Head of caudate nucleus (tissue), 42 donors: ENCODE measurements around the gene RB1.

Source experiments
- DNase-seq, 42 donors: peaks; one replicate each; pipeline versions ENCODE4 v3.0.0 to v3.0.0-alpha.2; 2020 to 2021; ENCODE audit warnings: mixed read lengths in 7 of 42
- intact Hi-C: fragments of 100-400 bp; cut with DNase I; formaldehyde crosslinking; loops from one replicate; pipeline ENCODE4 v1.15.0; 2022

RB1 gene

DNA sequence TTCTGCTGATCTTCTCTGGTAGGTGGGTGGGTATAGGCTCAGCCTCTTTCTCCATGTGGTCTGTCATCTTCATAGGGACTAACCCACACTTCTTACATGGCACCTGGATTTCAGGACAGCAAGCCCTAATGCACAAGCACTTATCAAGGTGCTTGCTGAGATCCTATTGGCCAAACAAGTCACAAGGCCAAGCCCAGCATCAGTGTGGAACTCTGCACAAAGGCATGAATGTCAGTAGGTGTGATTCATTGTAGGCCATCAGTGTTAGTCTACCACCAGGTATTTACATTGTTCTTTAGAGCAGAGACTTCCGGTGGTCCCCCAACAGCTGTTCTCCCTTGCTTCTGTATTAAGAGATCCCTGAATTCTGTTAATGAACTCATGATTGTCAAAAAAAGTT, 8.3 kb upstream of the RB1 start:
- intact Hi-C loops, result no loop called here
- no peak for DNase-seq

DNA sequence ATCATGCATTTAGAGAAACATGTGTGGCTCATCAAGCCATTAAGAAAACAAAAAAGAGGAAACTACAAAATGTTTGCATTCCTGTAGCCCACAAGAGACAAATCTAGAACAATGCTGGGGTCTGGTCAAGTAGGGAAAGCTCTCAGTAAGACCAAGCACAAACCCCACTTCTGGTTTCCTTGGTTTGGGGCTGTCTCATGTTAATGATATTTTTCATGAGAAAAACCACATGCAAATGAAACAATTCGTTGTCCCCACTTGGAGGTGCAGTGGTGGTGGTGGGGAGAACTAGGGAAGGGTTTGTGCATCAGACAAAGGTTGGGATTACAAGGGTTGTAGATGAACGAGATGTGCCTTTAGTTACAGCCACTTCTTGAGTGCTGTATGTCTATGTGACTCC, 7.0 kb upstream of the RB1 start:
- intact Hi-C loops, result no loop called here
- DNase-seq, result no peak

DNA sequence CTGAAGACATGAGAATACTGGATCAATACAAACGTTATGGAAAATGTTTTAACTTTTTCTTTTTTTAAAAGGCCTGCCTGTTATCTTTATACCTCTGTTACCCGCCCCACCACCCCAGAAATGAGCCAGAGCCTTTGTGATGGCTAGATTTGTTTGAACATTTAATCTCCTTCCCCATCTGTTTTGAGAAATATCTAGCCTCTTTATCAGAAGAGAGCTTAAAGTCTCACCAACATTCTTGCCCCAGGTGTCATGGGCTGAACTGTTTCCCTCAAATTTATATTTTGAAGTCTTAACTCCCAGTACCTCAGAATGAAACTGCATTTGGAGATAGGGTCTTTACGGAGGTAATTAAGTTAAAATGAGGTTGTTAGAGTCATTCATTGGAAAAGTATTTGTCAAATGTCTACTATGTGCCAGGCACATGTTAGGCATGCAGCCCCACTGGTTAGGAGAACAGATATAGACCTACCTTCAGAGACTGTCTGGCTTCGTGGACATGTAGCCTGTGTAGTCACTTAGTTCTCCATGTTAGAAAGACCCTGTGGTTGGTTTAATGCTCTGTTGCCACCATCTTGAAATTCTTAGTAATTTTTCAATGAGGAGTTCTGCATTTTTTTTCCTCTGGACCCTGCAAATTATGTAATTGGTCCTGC, 6.3 kb upstream of the RB1 start:
- intact Hi-C loops, result no loop called here
- DNase-seq, result no peak

DNA sequence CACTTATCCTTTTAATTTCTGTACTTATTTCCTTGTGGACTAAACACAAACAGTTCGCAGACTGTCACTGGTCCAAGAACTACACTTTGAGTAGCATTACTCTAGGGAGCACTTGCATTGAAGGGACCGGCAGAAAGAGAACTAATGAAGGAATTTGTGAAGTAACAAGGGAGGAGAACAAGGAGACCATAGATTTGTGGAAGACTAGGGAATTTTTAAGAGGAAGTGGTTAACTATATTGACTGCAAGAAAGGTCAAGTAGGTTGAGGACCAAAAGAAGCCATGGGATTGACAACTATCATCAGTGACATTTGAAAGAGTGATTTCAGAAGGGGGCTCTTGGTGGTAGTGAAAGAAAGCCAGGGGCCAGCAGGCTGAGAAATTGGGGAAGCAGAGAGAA, 4.0 kb upstream of the RB1 start:
- intact Hi-C loops, result no loop called here
- DNase-seq, result no peak

DNA sequence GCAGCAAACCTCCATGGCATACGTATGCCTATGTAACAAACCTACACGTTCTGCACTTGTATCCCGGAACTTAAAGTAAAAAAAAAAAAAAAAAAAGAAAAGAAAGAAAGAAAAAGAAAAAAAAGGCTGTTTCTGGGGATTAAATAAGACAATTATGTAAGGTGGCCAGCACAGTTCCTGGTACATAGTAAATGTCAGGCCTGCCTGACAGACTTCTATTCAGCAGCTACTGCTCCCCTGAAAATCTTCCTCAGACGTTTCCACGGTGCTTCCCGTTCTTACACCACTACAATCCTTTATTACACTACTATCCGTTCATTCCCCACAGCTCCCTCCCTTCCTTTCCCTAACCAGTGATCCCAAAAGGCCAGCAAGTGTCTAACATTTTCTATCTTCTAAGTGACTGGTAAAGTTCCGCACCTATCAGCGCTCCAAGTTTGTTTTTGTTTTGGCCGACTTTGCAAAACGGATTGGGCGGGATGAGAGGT, 636 bp upstream of the RB1 start:
- intact Hi-C loops, result loop anchor here (5.0 kb wide), 1 partner anchor 66 kb away; no protein-coding TSS in a partner anchor
- DNase-seq, result peak in 2 of 42 donors; percentile 12 to 38

DNA sequence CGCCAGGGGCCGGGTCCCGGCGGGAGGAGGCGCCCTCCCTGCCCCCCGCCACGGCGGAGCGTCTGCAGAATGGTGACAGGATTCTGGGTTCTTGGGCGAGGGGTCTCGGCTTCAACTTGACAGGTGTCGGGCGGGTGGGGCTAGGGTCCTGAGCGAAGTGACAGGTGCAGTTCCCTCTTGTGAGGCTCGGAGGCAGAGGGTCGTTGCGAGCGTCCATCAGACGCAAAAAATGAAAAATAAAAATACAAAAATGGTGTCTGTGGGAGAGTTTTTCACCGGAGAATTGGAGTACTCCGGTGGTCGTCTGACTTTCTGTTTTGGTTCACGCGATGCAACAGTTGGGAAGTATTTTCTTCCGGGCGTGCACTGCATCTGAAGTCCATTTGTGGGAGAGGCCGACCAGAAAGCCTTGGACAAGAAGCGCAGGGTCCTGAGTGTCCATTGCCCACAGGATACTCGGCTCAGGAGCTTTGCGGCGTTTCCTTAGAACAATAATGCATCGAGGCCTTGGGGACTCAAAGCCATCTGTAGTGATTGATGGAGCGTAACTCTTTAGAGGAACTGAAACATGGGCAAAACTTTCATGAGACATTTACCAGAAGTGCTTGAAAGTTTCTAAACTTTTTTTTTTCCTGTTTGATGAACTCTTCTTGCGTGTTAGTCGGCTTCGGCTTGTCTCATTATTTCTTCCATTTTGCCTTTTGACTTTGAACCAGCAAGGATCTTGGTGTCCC, 759 bp downstream of the RB1 start:
- peak in 15 of 42 donors; percentile 11 to 63 (median 28) for DNase-seq
- intact Hi-C loops, result loop anchor here (5.0 kb wide), 1 partner anchor 67 kb away; no protein-coding TSS in a partner anchor

DNA sequence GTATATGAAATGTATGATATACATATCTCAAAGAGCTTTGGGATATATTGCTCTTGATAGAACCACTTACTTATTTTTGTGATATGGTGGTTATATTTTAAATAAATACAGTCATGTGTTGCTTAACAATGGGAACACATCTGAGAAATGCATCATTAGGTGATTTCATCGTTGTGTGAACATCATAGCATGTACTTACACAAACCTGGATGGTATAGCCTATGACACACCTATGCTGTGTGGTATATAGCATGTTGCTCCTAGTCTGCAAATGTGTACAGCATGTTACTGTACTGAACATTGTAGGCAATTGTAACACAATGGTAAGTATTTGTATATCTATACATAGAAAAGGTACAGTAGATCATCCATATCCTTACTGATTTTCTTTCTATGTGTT, 7.7 kb downstream of the RB1 start:
- no peak for DNase-seq
- intact Hi-C loops, result no loop called here

DNA sequence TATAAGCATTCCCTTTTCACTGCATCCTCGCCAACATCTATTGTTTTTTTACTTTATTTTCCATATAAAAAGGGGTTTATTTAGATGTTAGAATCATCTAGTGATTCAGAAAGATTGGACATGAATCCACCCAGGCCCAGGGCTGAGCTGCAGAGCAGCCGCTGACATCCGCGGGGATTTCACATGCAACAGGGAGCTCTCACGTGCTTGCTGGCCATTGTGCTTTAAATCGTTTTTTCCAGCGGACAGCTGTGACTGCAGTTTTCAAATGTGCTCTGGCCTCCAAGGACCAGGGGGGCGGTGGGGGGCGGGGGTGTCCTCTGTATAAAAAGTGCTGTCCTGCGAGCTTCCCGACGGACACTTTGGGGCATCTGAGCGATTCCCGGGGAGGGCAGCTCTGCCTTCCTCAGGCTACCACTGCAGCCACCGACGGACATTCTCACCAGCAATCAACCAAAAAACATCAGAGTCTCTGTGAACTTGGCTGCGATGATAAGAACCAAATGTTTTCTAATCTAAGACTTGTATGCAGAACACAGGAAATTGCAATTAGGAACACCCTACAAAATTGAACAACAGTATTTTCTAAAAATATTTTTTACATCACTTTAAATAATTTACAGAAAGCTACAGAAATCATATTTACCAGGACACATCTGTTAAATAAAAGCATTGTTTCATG, 12.6 kb downstream of the RB1 start:
- intact Hi-C loops, result no loop called here

DNA sequence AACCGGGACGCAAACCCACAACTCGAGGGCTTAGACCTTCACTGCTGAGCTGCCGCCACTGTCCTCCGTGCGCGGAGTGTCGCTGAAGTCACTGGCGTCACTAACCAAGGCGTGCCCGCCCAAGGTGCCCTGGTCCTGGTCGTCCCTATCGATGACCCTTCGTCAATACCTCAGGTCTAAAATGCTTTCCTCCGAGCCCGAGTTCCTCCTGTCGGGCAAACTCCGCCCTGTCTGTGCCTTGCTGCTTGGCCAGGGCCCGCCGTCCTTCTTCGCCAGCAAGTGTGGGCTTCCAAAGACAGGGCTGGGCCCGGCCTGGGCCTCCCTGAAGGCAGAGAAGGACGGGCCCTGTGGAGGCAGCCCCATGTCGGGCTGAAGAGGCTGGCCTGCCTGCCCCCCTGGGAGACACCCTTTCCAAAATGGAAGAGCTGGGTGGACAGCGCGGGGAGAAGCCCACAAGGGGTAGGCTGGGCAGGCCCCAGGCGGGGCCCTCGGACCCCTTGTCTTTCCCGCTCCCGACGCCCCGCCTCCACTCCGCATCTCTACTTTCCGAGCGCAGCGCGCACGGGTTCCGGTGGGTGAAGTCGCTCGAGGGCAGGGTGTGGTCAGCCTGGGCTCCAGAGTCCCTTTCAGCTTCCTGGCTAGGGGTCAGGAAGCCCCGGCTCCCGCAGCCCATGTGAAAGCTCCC, 13.4 kb downstream of the RB1 start:
- intact Hi-C loops, result no loop called here
- no peak for DNase-seq

More for the DNA sequence above, 12.6 kb downstream of the RB1 start:
- DNase-seq, result no peak

DNA sequence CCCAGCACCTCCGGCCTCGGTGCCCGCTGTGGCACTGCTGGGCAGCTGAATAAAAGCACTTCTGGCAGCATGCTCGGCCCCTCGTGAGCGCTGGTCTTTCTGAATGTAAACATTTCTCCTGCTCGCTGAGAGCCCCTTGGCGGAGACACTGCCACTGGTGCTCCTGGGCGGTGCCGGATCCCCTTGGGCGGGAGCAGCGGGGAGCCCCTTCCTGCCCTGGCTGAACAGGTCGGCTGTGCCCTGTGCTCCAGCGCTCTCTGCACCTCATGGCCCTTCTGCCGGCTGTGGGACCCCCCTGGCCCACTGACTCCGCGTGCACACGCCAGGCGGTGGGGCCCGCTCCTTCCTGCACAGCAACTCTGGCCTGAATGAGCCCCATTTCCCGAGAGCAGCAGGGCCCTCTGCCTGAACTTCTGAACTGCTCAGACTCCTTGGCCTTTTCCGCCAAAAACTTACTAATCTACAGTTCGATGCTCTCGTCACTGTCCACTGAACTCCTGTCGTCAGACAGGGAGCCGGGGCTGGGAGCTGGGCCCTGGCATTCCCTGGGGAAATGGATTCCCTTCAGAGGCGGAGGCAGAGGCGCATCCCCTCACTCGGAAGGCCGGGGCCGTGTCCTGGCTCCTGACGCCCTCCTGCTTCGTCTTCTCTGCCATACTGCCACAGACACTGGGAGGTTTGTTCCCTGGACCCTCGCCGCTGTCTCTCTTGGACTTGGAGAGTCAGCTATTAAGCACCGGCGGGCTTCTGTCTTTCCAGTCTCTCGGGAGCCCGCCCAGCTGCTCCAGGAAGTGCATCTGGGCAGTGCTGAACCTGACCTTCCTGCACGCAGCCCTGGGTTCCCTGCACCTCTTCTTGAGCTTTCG, 14.2 kb downstream of the RB1 start:
- intact Hi-C loops, result no loop called here
- no peak for DNase-seq

DNA sequence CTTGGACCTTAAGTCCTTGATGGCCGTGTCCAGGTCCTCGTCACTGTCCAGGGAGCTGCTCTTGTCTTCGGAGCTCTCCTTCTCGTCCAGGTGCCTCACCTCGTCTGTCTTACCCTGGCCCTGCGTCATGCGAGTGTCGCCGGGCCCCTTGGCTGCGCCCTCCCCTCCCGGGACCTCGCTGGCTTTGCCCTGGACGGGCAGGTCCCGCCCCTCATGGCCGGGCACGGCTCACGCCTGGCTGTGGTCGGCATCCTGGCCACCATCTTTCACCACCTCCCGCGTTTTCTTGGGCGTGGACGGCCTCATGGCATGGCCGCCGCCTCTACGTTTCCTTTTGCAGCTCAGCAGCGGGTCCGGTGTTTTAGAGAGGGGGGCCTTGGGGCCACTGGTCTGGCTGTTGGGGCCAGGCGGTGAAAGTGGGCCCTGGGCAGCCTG, 14.8 kb downstream of the RB1 start:
- DNase-seq, result peak in 1 of 42 donors; percentile 5
- intact Hi-C loops, result no loop called here

DNA sequence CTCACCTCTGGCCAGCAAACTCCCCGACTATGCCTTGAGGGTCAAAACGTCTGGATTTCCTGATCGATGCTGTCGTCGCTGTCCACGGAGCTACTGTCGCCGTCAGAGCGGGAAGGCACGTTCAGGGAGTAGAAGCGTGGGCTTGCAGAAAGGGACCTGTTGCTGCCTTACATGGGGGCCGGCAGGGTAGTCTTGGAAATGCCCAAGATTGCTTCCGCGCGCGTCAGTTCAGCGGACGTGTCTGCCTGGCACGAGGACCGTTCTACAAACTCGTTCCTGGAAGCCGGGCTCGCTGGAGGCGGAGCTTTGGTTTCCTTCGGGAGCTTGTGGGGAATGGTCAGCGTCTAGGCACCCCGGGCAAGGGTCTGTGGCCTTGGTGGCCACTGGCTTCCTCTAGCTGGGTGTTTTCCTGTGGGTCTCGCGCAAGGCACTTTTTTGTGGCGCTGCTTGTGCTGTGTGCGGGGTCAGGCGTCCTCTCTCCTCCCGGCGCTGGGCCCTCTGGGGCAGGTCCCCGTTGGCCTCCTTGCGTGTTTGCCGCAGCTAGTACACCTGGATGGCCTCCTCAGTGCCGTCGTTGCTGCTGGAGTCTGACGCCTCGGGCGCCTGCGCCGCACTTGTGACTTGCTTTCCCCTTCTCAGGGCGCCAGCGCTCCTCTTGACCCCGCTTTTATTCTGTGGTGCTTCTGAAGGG, 15.4 kb downstream of the RB1 start:
- intact Hi-C loops, result no loop called here
- peak in 1 of 42 donors; percentile 4 for DNase-seq

DNA sequence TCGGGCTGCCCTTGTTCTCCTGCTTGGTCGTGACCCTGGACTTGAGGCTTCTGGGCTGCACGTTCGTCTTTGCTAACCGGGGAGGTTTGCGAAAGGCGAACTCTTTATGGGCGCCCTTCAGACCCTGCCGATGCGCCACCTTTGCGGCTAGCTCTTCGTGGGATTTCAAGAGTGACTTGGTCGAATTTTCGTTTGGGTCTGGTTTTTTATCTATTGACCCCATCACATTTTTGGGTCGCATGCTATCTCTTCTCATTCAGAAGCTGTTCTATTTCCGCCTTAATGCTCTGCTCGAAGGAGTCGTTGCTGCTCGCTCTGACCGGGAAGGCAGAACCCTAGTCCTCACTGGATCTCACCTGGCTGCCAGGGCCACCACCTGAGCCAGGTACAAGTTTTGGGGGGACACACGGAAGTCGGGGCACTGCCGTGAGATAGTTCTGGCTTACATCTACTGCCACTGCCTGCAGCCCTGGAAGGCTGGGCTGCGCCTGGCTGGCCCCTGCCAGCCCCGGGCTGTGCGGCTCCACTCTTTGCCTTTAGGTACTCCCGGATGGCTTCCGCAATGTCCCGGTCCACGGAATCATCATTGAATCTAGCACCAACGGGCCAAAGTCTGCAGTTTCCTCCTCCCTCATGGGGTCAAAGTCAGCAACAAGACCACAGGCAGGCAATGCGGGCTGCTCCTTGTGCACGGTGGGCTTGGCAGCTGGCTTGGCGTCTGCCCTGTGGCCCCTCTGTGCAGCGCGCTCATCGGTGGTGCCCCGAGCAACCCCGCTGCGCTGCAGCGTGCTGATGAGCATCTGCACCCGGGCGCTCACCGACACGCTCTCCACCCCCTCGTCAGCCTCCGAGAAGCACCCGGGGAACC, 16.2 kb downstream of the RB1 start:
- intact Hi-C loops, result no loop called here
- DNase-seq, result peak in 4 of 42 donors; percentile 5 to 23 (median 14)

DNA sequence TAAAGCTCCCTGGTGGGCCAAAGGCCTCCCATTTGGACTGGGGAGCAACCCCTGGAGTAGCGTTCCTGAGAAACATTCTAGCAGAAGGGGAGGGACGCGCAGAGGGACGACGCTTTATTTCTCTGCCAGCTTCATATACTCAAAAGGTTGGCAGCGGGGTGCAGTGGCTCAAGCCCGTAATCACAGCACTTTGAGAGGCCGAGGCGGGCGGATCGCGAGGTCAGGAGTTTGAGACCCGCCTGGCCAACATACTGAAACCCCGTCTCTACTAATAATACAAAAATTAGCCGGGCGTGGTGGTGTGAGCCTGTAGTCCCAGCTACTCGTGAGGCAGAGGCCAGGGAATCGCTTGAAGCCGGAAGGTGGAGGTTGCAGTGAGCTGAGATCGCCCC, 16.8 kb downstream of the RB1 start:
- DNase-seq, result no peak
- intact Hi-C loops, result no loop called here

DNA sequence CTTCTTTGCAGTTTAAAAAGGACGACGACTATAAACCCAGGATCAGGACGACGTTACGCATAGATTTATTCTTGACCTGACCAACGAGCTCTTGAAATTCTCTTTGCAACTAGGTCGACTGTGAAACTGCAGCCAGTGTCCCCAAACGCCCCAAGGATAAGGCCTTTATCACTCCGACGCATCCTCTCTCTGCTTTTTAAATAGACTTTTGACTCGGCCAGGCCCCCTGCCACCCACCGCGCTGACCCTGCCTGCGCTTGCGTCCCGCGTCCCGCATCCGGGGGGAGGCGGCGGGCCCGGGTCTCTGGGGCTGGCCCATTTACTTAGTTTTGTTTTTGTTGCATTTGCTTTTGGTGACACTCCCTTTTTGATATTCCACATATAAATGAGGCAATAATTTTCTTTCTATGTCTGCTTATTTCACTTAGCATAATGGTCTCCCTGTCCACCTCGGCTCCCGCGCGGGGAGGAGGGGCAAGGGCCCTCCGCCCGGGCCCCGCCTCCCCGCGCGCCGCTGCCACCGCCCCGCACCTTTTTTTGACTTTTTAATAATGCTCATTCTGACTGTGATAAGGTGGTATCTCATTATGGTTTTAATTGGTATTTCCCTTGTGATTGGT, 17.4 kb downstream of the RB1 start:
- intact Hi-C loops, result no loop called here

DNA sequence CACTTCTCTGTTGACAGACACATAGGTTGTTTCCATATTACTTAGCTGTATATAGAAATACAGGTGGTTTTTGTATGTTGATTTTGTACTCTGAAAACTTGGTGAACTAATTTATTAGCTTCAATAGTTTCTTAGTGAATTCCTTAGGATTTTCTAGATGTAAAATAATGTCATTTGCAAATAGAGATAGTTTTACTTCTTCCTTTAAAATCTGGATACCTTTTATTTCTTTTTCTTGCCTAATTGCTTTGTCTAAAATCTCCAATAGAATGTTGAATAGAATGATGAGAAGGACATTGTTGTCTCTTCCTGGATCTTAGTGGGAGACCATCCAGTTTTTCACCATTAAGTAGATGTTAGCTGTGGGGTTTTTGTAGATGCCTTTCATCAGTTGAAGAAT, 18.7 kb downstream of the RB1 start:
- intact Hi-C loops, result no loop called here
- DNase-seq, result no peak

More for the DNA sequence above, 17.4 kb downstream of the RB1 start:
- DNase-seq, result no peak
